ENCODE results near the gene MAST2. TPM values are rescaled to one million over a fixed set of nuclear protein-coding genes. Genes with fewer than 3 reads are reported as not detected.
A peak's percentile ranks its signal among the peaks of the same experiment; 100 is the strongest.

Gene MAST2
- total and polyA plus RNA-seq, 2 of the 4 experiments (the other 2 are of a cell fraction), result 14.2 to 41.0 TPM

DNA sequence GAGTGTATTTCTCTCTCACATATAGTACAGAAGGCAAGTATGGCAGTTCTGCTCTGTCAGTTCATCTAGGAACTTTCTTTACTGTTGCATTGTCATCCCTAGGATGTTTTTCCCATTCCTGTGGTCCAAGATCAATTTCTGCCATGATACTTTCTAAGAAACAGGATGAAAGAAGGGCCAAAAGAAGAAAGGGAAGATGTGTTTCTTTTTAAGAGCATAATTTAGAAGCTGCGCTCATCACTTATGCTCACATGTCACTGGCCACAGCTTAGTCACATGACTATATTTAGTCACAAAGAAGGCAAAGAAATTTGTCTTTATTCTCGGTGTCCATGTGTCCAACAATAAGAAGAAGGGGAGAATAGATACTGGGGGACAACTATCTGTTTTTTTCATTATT is 7.0 kb upstream of the MAST2 start:
- DNase-seq (no peak), ATAC-seq (ENCODE audit: low read depth) (no peak)
- intact Hi-C loops (cut with micrococcal nuclease), result no loop called here
- Histone ChIP-seq H3K9me3 (ENCODE audit: control insufficient read depth, insufficient read depth, low read length) (no peaks in the 10 kb centered on the region), H3K23ac (ENCODE audit: low read depth, low read length) (no peak overlapping the region), H4K5ac (ENCODE audit: low read depth, low read length) (no peak overlapping the region), H3K27ac (ENCODE audit: insufficient read depth, low read length) (no peak overlapping the region), H3K9me1 (ENCODE audit: insufficient read depth, low read length) (no peaks in the 10 kb centered on the region), H2BK20ac (ENCODE audit: low read depth, low read length) (no peak overlapping the region), H3K79me1 (ENCODE audit: low read depth in 1 of 2, low read length in 2 of 2) (no peaks in the 10 kb centered on the region), H3K4me3 (ENCODE audit: insufficient read depth, low read depth, low read length) (no peak overlapping the region), H3K56ac (ENCODE audit: extremely low read depth, insufficient read depth, low read length) (no peak overlapping the region), H2BK5ac (ENCODE audit: low read depth, low read length, poor library complexity, severe bottlenecking) (no peak overlapping the region), H2AK9ac (replicated peaks; ENCODE audit: low read depth, low read length, poor library complexity) (no peak overlapping the region), H4K8ac (ENCODE audit: low read depth in 2 of 2, low read length in 2 of 2) (no peak overlapping the region), H2AFZ (replicated peaks; ENCODE audit: low read length, poor library complexity) (no peak overlapping the region), H3K9ac (ENCODE audit: low read depth, low read length) (no peak overlapping the region), H2AK5ac (ENCODE audit: low read depth, low read length) (no peak overlapping the region), H3K4ac (ENCODE audit: low read depth, low read length) (no peak overlapping the region), H3K27me3 (ENCODE audit: control insufficient read depth, insufficient read depth, low read length) (no peaks in the 10 kb centered on the region), H4K91ac (ENCODE audit: insufficient read depth, low read depth, low read length) (no peak overlapping the region), H3K4me2 (ENCODE audit: low read depth, low read length) (no peak overlapping the region), H2BK15ac (ENCODE audit: low read depth, low read length) (no peak overlapping the region), H3K14ac (replicated peaks; ENCODE audit: low read depth, low read length) (no peak overlapping the region), H2BK120ac (ENCODE audit: low read depth, low read length) (no peak overlapping the region), H3K36me3 (ENCODE audit: control insufficient read depth, insufficient read depth, low read length) (no peaks in the 10 kb centered on the region), H4K20me1 (ENCODE audit: insufficient read depth, low read length) (no peaks in the 10 kb centered on the region), H3K18ac (ENCODE audit: low read depth, low read length) (no peak overlapping the region), H3K4me1 (ENCODE audit: control insufficient read depth, insufficient read depth, low read length) (no peaks in the 10 kb centered on the region)
- TF ChIP-seq ELK1 (IDR thresholded peaks at IDR 0.05; ENCODE audit: borderline replicate concordance, low read depth, low read length) (no peak), CTCF (conservative IDR thresholded peaks at IDR 0.05; ENCODE audit: low read depth, low read length) (no peak), USF2 (IDR thresholded peaks at IDR 0.05; ENCODE audit: low read depth, low read length) (0 out of 2 replicates have a peak, but pooled peaks have one; percentile 33), BHLHE40 (IDR thresholded peaks at IDR 0.05; ENCODE audit: low read depth, low read length) (no peak)
- ChIA-PET POLR2A (ENCODE audit: unreplicated experiment) (no interaction called here), CTCF (no interaction called here)
- no CpG with 5 or more reads among the region's 2 CpGs for WGBS, 2 experiments (ENCODE audit: extremely low coverage in 2 of 2, insufficient read length in 1 of 2)
- in situ Hi-C loops (cut with MboI; ENCODE audit: low sequenced_read_pairs), result no loop called here
- no TSS peak for BruUV-seq (replicated peaks)
- dilution Hi-C loops (cut with HindIII; ENCODE audit: low sequenced_read_pairs, unreplicated experiment), result no loop called here

Data from IMR-90 (cell line).